NCI-H748 (cell line): ENCODE results near the gene EPHB2.
A peak's percentile ranks its signal among the peaks of the same experiment; 100 is the strongest.

Experiments used
- DNase-seq: peaks from one replicate; lab custom pipeline; 2025; ENCODE audit not compliant: unreplicated experiment; lab: John Stamatoyannopoulos, UW

EPHB2 gene

DNA sequence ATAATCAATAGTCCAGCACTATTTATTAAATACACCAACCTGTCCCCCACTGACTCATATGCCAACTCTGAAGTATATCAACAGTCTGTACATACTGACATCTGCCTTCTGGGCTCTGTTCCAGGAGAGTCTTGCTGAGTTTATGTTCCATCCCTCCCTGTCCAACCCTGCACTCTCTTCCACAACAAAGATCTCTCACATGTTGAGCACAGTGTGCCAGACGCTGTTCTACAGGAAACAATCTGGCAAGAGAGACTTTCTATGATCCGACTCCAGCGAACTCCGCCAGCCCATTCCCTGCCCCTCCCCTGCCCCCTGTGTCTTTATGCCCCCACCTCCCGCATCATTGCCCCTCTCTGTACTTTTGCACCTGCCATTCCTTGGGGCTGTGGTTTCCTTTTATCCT is 258.7 kb downstream of the EPHB2 start:
- DNase-seq: peak; percentile 78

- no peak for DNase-seq
Measured at GRCh38 chr1:22970096-22970495, 259.5 kb downstream of the EPHB2 start.
